Heart left ventricle (tissue), 16 donors: Measurements from ENCODE around the gene SPATA2. TPM values are rescaled to one million over a fixed set of nuclear protein-coding genes. Genes with fewer than 3 reads are reported as not detected.
A peak's percentile ranks its signal among the peaks of the same experiment; 100 is the strongest.

Experiments used
- ATAC-seq, 4 donors: fragments of 200-7000 bp; cut with Tn5 transposase; one replicate each; pipeline ENCODE4 v1.9.1; 2020 to 2022; ENCODE audit warnings: moderate library complexity in 4 of 4, mild to moderate bottlenecking in 3 of 4, moderate number of reproducible peaks in 1 of 4
- DNase-seq, 5 donors: peaks; one replicate each; pipeline ENCODE4 v3.0.0-alpha.2; 2020
- H3K27ac ChIP-seq, 12 donors: fragments of 200-600 bp; sonication (generic) in 4 of 12; one replicate each; pipeline versions ENCODE4 v1.5.0 to v1.8.0; 2016 to 2022; ENCODE audit warnings: mild to moderate bottlenecking in 2 of 12
- H3K27me3 ChIP-seq, 9 donors: fragments of 200-600 bp; sonication (generic) in 2 of 9; one replicate each; pipeline versions ENCODE4 v1.5.1 to v1.8.0; 2016 to 2022; ENCODE audit warnings: mild to moderate bottlenecking in 3 of 9
- H3K36me3 ChIP-seq, 9 donors: fragments of 200-600 bp; sonication (generic) in 2 of 9; one replicate each; pipeline versions ENCODE4 v1.5.0 to v1.8.0; 2018 to 2022; ENCODE audit warnings: mild to moderate bottlenecking in 2 of 9
- H3K4me1 ChIP-seq, 12 donors: fragments of 200-600 bp; sonication (generic) in 4 of 12; one replicate each; pipeline versions ENCODE4 v1.5.0 to v1.8.0; 2016 to 2022; ENCODE audit warnings: mild to moderate bottlenecking in 3 of 12
- H3K4me3 ChIP-seq, 12 donors: fragments of 200-600 bp; sonication (generic) in 4 of 12; one replicate each; pipeline versions ENCODE4 v1.5.0 to v1.8.0; 2017 to 2022; ENCODE audit warnings: mild to moderate bottlenecking in 9 of 12, moderate library complexity in 4 of 12
- H3K9me3 ChIP-seq, 12 donors: fragments of 200-600 bp; sonication (generic) in 4 of 12; one replicate each; pipeline versions ENCODE4 v1.5.0 to v1.8.0; 2016 to 2022; ENCODE audit warnings: mild to moderate bottlenecking in 1 of 12
- CTCF ChIP-seq, 12 donors: fragments of 200-600 bp; sonication (generic) in 4 of 12; IDR thresholded peaks; one replicate each; pipeline versions ENCODE4 v1.5.0 to v1.8.0; 2018 to 2022; ENCODE audit warnings: antibody characterized with exemption in 12 of 12, mild to moderate bottlenecking in 5 of 12
- POLR2A ChIP-seq, 2 donors: fragments of 450-650 bp; IDR thresholded peaks; one replicate each; pipeline ENCODE4 v1.6.1; 2017; ENCODE audit warnings: antibody characterized with exemption in 2 of 2, mild to moderate bottlenecking in 2 of 2, moderate library complexity in 2 of 2
- WGBS, 4 donors: extraction: QIAGEN DNeasy Blood & Tissue Kit in 2 of 4; methylation state at CpG; one replicate each; pipeline versions ENCODE4 v1.1.5 to v1.1.7; 2013 to 2018; 5-methylcytosine and 5-hydroxymethylcytosine counted together
- intact Hi-C, 10 donors: fragments of 100-400 bp; cut with DNase I; formaldehyde crosslinking; loops; one replicate each; pipeline versions ENCODE4 v1.11.1 to v1.14.2; 2022
- polyA plus RNA-seq, 2 donors: library from polyadenylated mRNA; stranded (reverse); fragments of 200-250 nt; gene quantifications; one replicate each; pipeline ENCODE4 v1.2.3, GENCODE V29; 2013
- total RNA-seq, 9 donors: library from RNA; depleted of rRNA in 2 of 9; stranded (reverse); fragments of >200 nt in 2 of 9; fragmentation: NEBNext Ultra II Directional in 3 of 9; extraction: Animal tissue kit (Norgen Biotek cat#: 25700) in 3 of 9; gene quantifications; one replicate each; pipeline versions ENCODE4 v1.1.0 to v1.2.4, GENCODE V29; 2016 to 2023
- donor health status: ischemic (EF 13 %, LVEDD 7.1; RV severe dilation, severe dysfunction).
- donor health status: healthy with polysubstance abuse.
- donor health status: DM: no; HTN: yes; CAD: no.
- donor health status: DM: no; HTN: no; CAD: no.
- donor health status: ischemic (EF 25% LVEDD 6.9; RV normal size, moderate dysfunction).
- donor health status: ischemic (EF 25% LVEDD 5.7; RV mildly dilated, moderate dysfunction).
- donor health status: healthy.
- donor health status: DM: yes; HTN: yes; CAD: no.
- donor health status: ischemic (EF 35%, LVEDD 5.7; RV mildly dilated, moderate dysfunction).
- donor health status: nonischemic (EF 11% LVEDD 7.7; RV severe dilation, severe dysfunction).
- donor health status: DM: yes; HTN: yes; CAD: no.
- donor health status: PGD.
- donor health status: ischemic (EF 29% LVEDD 5.4; RV normal size, mild dysfunction).
- donor health status: nonischemic (EF 23%, LVEDD 6.1; RV moderate dilation, normal function).

SPATA2 gene
- total and polyA plus RNA-seq, 11 donors, result 4.3 to 9.3 (median 7.8) TPM

GRCh38 chr20:49942942-49943341 lies 27.6 kb upstream of the SPATA2 start:
- WGBS, 4 donors, result 95 to 98% (median 96%) methylated on average over 3 of the region's 3 CpGs
- DNase-seq (no peak), ATAC-seq (no peak)
- TF ChIP-seq POLR2A (IDR thresholded peaks at IDR 0.05) (no peak), CTCF (IDR thresholded peaks at IDR 0.05) (no peak)
- intact Hi-C loops, result no loop called here
- H3K4me1 ChIP-seq, result peaks cover 2 to 33% (median 17%) of the 10 kb centered on the region in 12 donors
- H3K27me3 ChIP-seq, result no peaks in the 10 kb centered on the region
- peaks cover 0 to 84% (median 75%) of the 10 kb centered on the region in 9 donors for H3K36me3 ChIP-seq
- no peak overlapping the region for H3K27ac ChIP-seq
- no peak overlapping the region for H3K4me3 ChIP-seq
- no peaks in the 10 kb centered on the region for H3K9me3 ChIP-seq

DNA sequence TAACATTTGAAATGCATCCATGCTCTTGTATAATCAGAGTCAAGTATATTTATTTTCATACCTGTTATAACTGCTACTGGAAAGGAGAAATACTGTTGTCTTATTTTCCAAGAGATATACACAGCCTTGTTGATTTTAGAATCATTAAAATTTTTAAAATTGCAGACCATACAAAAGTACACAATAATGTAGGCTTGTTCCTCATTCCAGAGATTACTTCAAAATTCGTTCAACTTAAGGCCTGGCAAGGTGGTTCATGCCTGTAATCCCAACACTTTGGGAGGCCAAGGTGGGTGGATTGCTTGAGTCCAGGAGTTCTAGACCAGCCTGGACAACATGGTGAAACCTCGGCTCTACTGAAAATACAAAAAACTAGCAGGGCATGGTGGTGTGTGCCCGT lies 27.0 kb upstream of the SPATA2 start:
- Histone ChIP-seq H3K27ac (no peak overlapping the region), H3K4me1 (peaks cover 8 to 39% (median 24%) of the 10 kb centered on the region in 12 donors), H3K36me3 (peaks cover 0 to 81% (median 72%) of the 10 kb centered on the region in 9 donors), H3K27me3 (no peaks in the 10 kb centered on the region), H3K9me3 (no peaks in the 10 kb centered on the region), H3K4me3 (no peak overlapping the region)
- intact Hi-C loops, result no loop called here
- 71 to 82% (median 74%) methylated on average over 3 of the region's 3 CpGs for WGBS, 4 donors
- TF ChIP-seq CTCF (IDR thresholded peaks at IDR 0.05) (no peak), POLR2A (IDR thresholded peaks at IDR 0.05) (no peak)
- ATAC-seq (no peak), DNase-seq (no peak)

- no peak for ATAC-seq
- H3K36me3 ChIP-seq, result peaks cover 0 to 73% (median 63%) of the 10 kb centered on the region in 9 donors
- no peaks in the 10 kb centered on the region for H3K9me3 ChIP-seq
- H3K4me1 ChIP-seq, result peaks cover 9 to 44% (median 28%) of the 10 kb centered on the region in 12 donors
- no peak for DNase-seq
- WGBS, 4 donors, result 92 to 94% (median 93%) methylated on average over 15 of the region's 15 CpGs
- no peak overlapping the region for H3K4me3 ChIP-seq
- TF ChIP-seq POLR2A (IDR thresholded peaks at IDR 0.05) (no peak), CTCF (IDR thresholded peaks at IDR 0.05) (no peak)
- intact Hi-C loops, result no loop called here
- no peak overlapping the region for H3K27ac ChIP-seq
- H3K27me3 ChIP-seq, result no peaks in the 10 kb centered on the region
Observed at GRCh38 chr20:49941456-49941855, 26.1 kb upstream of the SPATA2 start.

DNA sequence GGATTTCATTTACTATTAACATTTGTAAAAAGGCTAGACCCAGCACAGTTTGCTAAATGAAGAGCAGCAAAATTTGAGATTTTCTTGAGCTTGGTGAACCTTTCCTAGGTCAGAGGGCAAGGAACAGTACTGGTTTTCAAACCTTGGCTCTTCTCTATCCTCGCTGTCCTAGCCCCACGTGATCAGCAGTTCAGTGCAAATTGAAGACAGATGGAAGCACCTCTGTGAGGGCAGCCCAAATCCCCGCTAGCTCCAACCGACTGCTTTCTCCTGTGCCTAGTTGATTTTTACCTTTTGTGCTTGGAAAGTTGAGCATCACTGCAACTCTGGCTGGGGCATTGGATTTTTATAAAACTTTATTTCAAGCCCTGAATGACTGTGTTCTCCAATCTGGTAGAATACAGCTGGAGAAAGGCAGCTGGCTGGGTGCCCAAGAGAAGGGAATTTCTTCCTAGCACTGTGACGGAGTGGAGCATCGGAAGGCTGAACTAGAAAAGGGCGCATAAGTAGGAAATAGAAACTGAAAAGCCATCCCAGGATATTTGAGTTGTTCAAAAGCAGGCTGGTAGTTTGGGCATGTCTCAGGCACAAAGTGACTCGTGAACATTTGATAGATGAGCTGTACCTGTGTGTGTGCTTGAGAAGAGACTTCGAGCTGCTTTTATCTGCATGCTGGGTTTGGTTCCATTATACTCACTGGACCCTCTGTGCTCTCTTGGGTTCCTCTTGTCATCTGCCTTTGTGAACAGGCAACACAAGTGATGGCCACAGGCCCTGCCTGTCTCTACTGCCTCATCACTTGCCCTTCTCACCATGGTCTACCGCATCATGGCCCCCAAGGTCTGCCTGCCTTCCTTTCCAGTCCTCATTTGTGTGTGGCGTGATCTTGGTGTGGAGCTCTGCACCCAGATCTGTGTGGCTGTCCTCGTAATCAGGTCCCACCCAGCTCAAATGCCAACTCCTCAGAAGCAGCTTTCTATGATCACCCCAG lies 23.1 kb upstream of the SPATA2 start:
- peaks cover 9 to 49% (median 32%) of the 10 kb centered on the region in 12 donors for H3K4me1 ChIP-seq
- peak overlapping the region in 7 of 12 donors; percentile 1 to 70 (median 17) for H3K27ac ChIP-seq
- no peaks in the 10 kb centered on the region for H3K9me3 ChIP-seq
- DNase-seq, result peak in 4 of 5 donors; percentile 68 to 72 (median 70)
- peak overlapping the region in 5 of 12 donors; percentile 19 to 100 (median 97) for H3K4me3 ChIP-seq
- TF ChIP-seq POLR2A (IDR thresholded peaks at IDR 0.05), result no peak
- no peak for TF ChIP-seq CTCF (IDR thresholded peaks at IDR 0.05)
- peak in 2 of 4 donors; percentile 9 to 30 for ATAC-seq
- no peaks in the 10 kb centered on the region for H3K27me3 ChIP-seq
- intact Hi-C loops, result no loop called here
- 44 to 56% (median 49%) methylated on average over 12 of the region's 12 CpGs for WGBS, 4 donors
- H3K36me3 ChIP-seq, result peaks cover 0 to 45% (median 34%) of the 10 kb centered on the region in 9 donors
